Adipocyte (in vitro differentiated cells): ENCODE results near the gene CSF1R.

Experiments used
- DNase-seq: peaks from one replicate; pipeline ENCODE4 v3.0.0-alpha.2; 2015; ENCODE audit warnings: low read depth
- H3K27me3 ChIP-seq: replicated peaks from 2 replicates; pipeline ENCODE4 v1.7.0; 2013; ENCODE audit warnings: mild to moderate bottlenecking, low read length, moderate library complexity; ENCODE audit not compliant: control insufficient read depth, insufficient read depth
- H3K36me3 ChIP-seq: 2 replicates; pipeline ENCODE4 v1.7.0; 2013; ENCODE audit warnings: low read length, mild to moderate bottlenecking, moderate library complexity; ENCODE audit not compliant: control insufficient read depth, insufficient read depth, severe bottlenecking
- H3K4me1 ChIP-seq: 2 replicates; pipeline ENCODE4 v1.7.0; 2013; ENCODE audit warnings: mild to moderate bottlenecking, low read length, moderate library complexity; ENCODE audit not compliant: control insufficient read depth, insufficient read depth
- H3K4me3 ChIP-seq: 2 replicates; pipeline ENCODE4 v1.7.0; 2013; ENCODE audit warnings: mild to moderate bottlenecking, low read length, moderate library complexity
- H3K9ac ChIP-seq: 2 replicates; pipeline ENCODE4 v1.7.0; 2013; ENCODE audit warnings: mild to moderate bottlenecking, low read length, moderate library complexity
- H3K9me3 ChIP-seq: 2 replicates; pipeline ENCODE4 v1.7.0; 2013; ENCODE audit warnings: mild to moderate bottlenecking, low read length, moderate library complexity; ENCODE audit not compliant: control insufficient read depth

The CSF1R gene

GRCh38 chr5:150085950-150086715 lies at the start of gene CSF1R:
CSF1R (minus strand) TSS chr5:150086554; CDS start chr5:150086427, 127 bp downstream.
- Histone ChIP-seq H3K4me3 (no peak within 1 kb of the TSS), H3K9ac (no peak within 1 kb of the TSS), H3K27me3 (peaks cover 22% of the 10 kb centered on the region), H3K4me1 (no peaks in the 10 kb centered on the region), H3K36me3 (no peaks in the 10 kb centered on the region), H3K9me3 (no peaks in the 10 kb centered on the region)
- DNase-seq = no peak

- H3K4me1 ChIP-seq = peaks cover 73% of the 10 kb centered on the region
- no peaks in the 10 kb centered on the region for H3K9me3 ChIP-seq
- H3K27me3 ChIP-seq = no peaks in the 10 kb centered on the region
- peaks cover 53% of the 10 kb centered on the region for H3K36me3 ChIP-seq
- peak overlapping the region; percentile 91 for H3K9ac ChIP-seq
- DNase-seq = no peak
- H3K4me3 ChIP-seq = no peak overlapping the region
These were observed 49.4 kb upstream of the CSF1R start for GRCh38 chr5:150135557-150136304.

GRCh38 chr5:150134198-150134588 lies 47.8 kb upstream of the CSF1R start:
- Histone ChIP-seq H3K4me3 (no peak overlapping the region), H3K4me1 (peaks cover 73% of the 10 kb centered on the region), H3K27me3 (no peaks in the 10 kb centered on the region), H3K36me3 (peaks cover 68% of the 10 kb centered on the region), H3K9me3 (no peaks in the 10 kb centered on the region), H3K9ac (peak overlapping the region; percentile 91)
- DNase-seq = no peak

DNA sequence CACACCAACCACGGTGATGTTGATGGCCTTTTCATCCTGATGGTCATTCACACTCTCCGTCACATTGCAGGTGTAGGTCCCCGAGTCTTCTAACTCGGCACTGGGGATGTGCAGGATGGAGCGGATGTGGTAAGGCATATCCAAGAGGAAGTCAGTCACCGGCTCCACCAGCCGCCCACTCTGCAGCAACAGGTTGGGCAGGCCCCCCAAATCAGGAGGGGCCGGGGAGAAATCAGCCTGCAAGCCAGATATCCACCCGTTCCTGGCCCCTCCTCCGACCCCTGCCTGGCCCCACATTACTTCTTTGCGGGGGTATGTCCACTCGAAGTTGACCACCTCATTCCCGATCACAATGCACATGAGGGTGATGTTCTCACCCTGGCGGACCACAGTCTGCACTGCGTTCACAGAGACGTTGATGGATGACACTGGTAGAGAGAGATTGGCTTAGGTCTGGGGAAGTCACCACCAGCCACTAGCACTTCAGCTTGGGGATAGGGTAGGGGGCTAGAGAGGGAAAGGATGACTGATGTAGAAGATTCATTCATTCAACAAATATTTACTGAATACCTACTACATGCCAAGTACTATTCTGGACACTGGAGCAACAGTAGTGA lies 47.3 kb upstream of the CSF1R start:
- no peak for DNase-seq
- Histone ChIP-seq H3K27me3 (no peaks in the 10 kb centered on the region), H3K9ac (peak overlapping the region; percentile 91), H3K9me3 (no peaks in the 10 kb centered on the region), H3K4me3 (no peak overlapping the region), H3K36me3 (peaks cover 73% of the 10 kb centered on the region), H3K4me1 (peaks cover 72% of the 10 kb centered on the region)

DNA sequence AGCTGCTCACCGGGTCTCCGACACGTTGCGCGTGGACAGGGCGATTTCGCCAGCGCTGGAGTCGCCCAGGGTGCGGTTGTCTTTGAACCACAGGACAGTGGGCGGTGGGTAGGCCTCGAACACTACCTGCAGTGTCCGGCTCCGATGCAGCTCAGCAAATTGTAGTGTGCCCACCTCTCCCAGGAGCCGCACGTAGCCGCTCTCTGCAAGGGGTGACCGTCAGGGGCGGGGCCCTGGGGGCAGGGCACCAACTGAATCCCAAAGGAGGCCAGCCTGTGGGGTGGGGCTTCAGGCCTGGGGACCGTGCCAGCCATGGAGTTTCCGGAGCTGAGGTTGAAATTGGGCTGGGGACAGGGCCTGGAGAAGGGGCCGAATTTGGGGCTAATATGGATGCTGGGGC lies 46.4 kb upstream of the CSF1R start:
- DNase-seq = no peak
- Histone ChIP-seq H3K27me3 (no peaks in the 10 kb centered on the region), H3K36me3 (peaks cover 82% of the 10 kb centered on the region), H3K4me1 (peaks cover 69% of the 10 kb centered on the region), H3K9ac (peak overlapping the region; percentile 66), H3K9me3 (no peaks in the 10 kb centered on the region), H3K4me3 (no peak overlapping the region)

GRCh38 chr5:150131978-150132694 lies 45.8 kb upstream of the CSF1R start:
- DNase-seq = no peak

DNA sequence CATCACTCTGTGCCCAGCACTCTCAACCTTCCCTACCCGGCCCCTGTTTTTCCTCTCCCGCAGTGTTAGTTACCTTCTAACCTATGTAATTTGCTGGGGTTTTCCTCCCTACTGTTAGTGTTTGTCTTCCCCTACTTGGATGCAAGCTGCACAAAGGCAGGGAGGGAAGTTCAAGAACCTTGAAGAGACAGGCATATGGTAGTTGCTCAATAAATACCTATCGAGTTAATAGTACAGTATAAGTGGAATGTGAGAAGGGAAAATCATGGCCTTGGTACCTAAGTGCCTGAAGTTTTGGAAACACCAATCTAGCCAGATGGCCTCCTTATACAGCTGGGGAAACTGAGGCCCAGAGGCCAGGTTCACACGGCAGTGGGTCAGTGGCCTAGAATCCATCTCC lies 45.1 kb upstream of the CSF1R start:
- Histone ChIP-seq H3K27me3 (no peaks in the 10 kb centered on the region), H3K9ac (peak overlapping the region; percentile 66), H3K4me1 (peaks cover 57% of the 10 kb centered on the region), H3K4me3 (no peak overlapping the region), H3K9me3 (no peaks in the 10 kb centered on the region), H3K36me3 (peaks cover 91% of the 10 kb centered on the region)
- DNase-seq = no peak

More at GRCh38 chr5:150131978-150132694, 45.8 kb upstream of the CSF1R start:
- Histone ChIP-seq H3K4me3 (no peak overlapping the region), H3K27me3 (no peaks in the 10 kb centered on the region), H3K9ac (peak overlapping the region; percentile 66), H3K4me1 (peaks cover 63% of the 10 kb centered on the region), H3K36me3 (peaks cover 84% of the 10 kb centered on the region), H3K9me3 (no peaks in the 10 kb centered on the region)

DNA sequence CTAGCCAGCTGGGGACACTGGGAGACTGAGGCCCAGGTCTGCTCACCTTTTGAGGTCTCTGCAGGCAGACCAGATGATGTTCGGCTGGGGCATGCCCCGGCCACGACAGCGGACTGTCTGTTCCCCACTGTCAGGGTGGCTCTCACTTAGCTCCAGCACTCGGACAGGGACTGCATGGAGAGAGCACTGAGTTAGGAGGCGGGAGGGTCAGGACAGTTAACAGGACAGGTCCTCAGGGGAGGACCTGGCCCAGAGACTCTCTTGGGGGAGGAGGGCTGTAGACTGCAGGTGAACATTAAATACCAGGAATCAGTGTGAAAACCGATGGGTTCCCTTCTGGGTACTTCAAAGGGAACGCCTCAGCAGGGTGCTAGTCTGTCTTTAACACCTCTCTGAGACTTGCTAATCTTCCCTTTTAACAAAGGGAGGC lies 44.2 kb upstream of the CSF1R start:
- Histone ChIP-seq H3K27me3 (no peaks in the 10 kb centered on the region), H3K4me3 (no peak overlapping the region), H3K9me3 (no peaks in the 10 kb centered on the region), H3K4me1 (peaks cover 56% of the 10 kb centered on the region), H3K36me3 (peaks cover 92% of the 10 kb centered on the region), H3K9ac (peak overlapping the region; percentile 48)
- no peak for DNase-seq

DNA sequence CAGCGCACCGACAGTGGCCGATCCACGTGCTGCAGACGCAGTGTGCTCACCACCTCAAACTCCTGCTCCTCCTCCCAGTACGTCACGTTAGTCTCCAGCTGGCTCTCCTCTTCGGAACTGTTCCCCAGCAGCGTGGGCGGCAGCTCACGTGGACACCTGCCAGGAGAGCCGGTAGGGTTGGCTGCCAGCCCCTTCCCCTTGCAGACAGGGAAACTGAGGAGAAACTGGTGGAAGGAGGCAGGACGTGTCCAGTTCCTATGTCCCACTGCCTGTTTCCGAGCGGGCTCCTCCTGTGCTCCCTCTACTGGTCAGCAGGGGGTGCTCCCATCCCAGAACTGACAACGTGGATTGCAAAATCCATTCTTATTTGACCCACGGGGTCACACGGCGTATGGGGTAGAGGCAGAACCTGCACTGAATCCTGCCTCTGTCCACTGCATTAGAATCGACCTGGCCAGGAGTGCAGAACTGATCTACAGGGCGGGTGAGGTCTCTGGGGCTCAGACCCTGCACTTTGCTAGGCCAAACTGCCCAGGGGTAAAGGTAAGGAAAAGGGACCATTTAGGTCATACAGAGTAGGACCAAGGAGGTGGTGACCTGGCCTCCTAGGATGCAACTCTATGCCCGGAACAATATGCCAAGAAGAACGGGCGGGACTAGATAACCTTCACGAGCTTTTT lies 43.6 kb upstream of the CSF1R start:
- H3K4me3 ChIP-seq = no peak overlapping the region
- H3K36me3 ChIP-seq = peaks cover 92% of the 10 kb centered on the region
- no peaks in the 10 kb centered on the region for H3K27me3 ChIP-seq
- peak; percentile 87 for DNase-seq
- H3K9ac ChIP-seq = peak overlapping the region; percentile 48
- H3K4me1 ChIP-seq = peaks cover 51% of the 10 kb centered on the region
- H3K9me3 ChIP-seq = no peaks in the 10 kb centered on the region

GRCh38 chr5:150129454-150129812 lies 43.1 kb upstream of the CSF1R start:
- DNase-seq = no peak
- H3K27me3 ChIP-seq = no peaks in the 10 kb centered on the region
- peaks cover 51% of the 10 kb centered on the region for H3K4me1 ChIP-seq
- no peaks in the 10 kb centered on the region for H3K9me3 ChIP-seq
- H3K9ac ChIP-seq = peak overlapping the region; percentile 48
- no peak overlapping the region for H3K4me3 ChIP-seq
- peaks cover 89% of the 10 kb centered on the region for H3K36me3 ChIP-seq
